CD4-positive, alpha-beta T cell treated with Interleukin-4 for 1 hour (primary cell): ENCODE measurements around the gene MYL2.

Experiments used
- DNase-seq, 2 donors: peaks; one replicate each; pipeline ENCODE4 v3.0.0-alpha.2; 2020 to 2022

Gene MYL2

GRCh38 chr12:110929818-110930217 lies 9.4 kb upstream of the MYL2 start:
- no peak for DNase-seq

GRCh38 chr12:110928700-110929099 lies 8.3 kb upstream of the MYL2 start:
- no peak for DNase-seq

GRCh38 chr12:110927546-110927945 lies 7.2 kb upstream of the MYL2 start:
- no peak for DNase-seq

- no peak for DNase-seq
These were observed 3.4 kb upstream of the MYL2 start for GRCh38 chr12:110923692-110924334.

- no peak for DNase-seq
These were observed 2.8 kb upstream of the MYL2 start for GRCh38 chr12:110923192-110923591.

GRCh38 chr12:110922652-110923051 lies 2.3 kb upstream of the MYL2 start:
- DNase-seq = no peak

GRCh38 chr12:110921262-110921661 lies 883 bp upstream of the MYL2 start:
- no peak for DNase-seq

- no peak for DNase-seq
These were observed 659 bp downstream of the MYL2 start for GRCh38 chr12:110919720-110920119.

- no peak for DNase-seq
These were observed 2.4 kb downstream of the MYL2 start for GRCh38 chr12:110917961-110918360.

- no peak for DNase-seq
These were observed 2.9 kb downstream of the MYL2 start for GRCh38 chr12:110917467-110917866.

GRCh38 chr12:110916295-110916875 lies 4.0 kb downstream of the MYL2 start:
- no peak for DNase-seq

- peak; percentile 1 to 37 for DNase-seq
These were observed 7.0 kb downstream of the MYL2 start for GRCh38 chr12:110913119-110914056.

GRCh38 chr12:110912263-110912662 lies 8.1 kb downstream of the MYL2 start:
- no peak for DNase-seq

GRCh38 chr12:110908377-110909152 lies 11.8 kb downstream of the MYL2 start:
- no peak for DNase-seq

- DNase-seq = no peak
These were observed 12.8 kb downstream of the MYL2 start for GRCh38 chr12:110907583-110907982.

GRCh38 chr12:110906985-110907384 lies 13.4 kb downstream of the MYL2 start:
- no peak for DNase-seq

- no peak for DNase-seq
These were observed 13.9 kb downstream of the MYL2 start for GRCh38 chr12:110906516-110906915.

- no peak for DNase-seq
These were observed 14.3 kb downstream of the MYL2 start for GRCh38 chr12:110906083-110906482.

GRCh38 chr12:110903511-110903910 lies 16.9 kb downstream of the MYL2 start:
- no peak for DNase-seq

- no peak for DNase-seq
These were observed 19.0 kb downstream of the MYL2 start for GRCh38 chr12:110901401-110901800.

GRCh38 chr12:110896559-110896958 lies 23.8 kb downstream of the MYL2 start:
- no peak for DNase-seq

GRCh38 chr12:110893956-110894355 lies 26.4 kb downstream of the MYL2 start:
- DNase-seq = no peak

- no peak for DNase-seq
These were observed 31.0 kb downstream of the MYL2 start for GRCh38 chr12:110889361-110889760.
